HFF-Myc (cell line): ENCODE measurements around the gene BORCS6.

Experiments used
- DNase-seq: peaks from one replicate; pipeline ENCODE4 v3.0.0-alpha.2; 2011; ENCODE audit warnings: low read depth; ENCODE audit errors: extremely low read depth
- H3K4me3 ChIP-seq: replicated peaks from 2 replicates; pipeline ENCODE4 v1.5.1; 2011; ENCODE audit warnings: low read depth, mild to moderate bottlenecking, control low read depth, low read length
- TF ChIP-seq, protein P1 (sequence below): IDR thresholded peaks from 2 replicates; pipeline ENCODE4 v1.5.1; 2012; ENCODE audit warnings: mild to moderate bottlenecking, low read depth, low read length, control low read depth; ENCODE audit errors: missing control alignments

Gene BORCS6

DNA sequence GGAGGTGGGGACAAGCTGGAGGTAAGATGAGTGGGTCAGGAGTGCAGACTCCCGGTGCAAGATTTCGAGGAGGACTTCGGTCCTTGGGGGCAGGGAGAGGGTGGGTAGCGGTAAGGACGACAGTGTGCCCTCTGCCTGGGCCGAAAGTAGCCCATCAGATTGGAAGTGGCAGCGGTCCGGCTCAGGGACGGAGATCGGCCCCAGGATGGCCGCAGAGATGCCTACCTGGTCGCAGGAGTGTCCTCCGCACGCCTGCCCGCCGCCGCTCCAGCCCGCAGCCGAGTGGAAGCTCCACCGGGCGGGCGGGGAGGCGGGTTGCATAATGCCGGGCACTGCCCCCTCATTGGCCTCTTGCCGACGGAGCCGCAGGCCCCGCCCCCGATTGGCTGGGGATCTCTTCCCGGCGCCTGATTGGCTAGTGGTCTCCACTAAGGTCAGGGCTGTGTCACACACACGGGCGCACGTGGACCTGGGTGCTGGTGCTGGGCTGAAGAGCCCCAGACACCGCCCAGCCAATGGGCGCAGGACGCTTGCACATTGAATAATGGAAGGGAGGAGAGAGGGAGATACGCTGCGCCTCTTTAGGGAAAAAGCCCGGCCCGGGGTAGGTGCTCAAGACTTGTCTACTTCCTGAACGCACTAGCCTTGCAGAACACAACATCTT lies 37.7 kb downstream of the BORCS6 start, which contains the start of gene PER1:
TSS of gene PER1 (minus strand) at position 293 of the 664 bp plus-strand sequence. CDS start 1,698 bp downstream, outside the sequence.
- peak; percentile 82 for DNase-seq
- H3K4me3 ChIP-seq: peak within 1 kb of the TSS; percentile 82
- TF ChIP-seq, protein P1, sequence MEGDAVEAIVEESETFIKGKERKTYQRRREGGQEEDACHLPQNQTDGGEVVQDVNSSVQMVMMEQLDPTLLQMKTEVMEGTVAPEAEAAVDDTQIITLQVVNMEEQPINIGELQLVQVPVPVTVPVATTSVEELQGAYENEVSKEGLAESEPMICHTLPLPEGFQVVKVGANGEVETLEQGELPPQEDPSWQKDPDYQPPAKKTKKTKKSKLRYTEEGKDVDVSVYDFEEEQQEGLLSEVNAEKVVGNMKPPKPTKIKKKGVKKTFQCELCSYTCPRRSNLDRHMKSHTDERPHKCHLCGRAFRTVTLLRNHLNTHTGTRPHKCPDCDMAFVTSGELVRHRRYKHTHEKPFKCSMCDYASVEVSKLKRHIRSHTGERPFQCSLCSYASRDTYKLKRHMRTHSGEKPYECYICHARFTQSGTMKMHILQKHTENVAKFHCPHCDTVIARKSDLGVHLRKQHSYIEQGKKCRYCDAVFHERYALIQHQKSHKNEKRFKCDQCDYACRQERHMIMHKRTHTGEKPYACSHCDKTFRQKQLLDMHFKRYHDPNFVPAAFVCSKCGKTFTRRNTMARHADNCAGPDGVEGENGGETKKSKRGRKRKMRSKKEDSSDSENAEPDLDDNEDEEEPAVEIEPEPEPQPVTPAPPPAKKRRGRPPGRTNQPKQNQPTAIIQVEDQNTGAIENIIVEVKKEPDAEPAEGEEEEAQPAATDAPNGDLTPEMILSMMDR: no peak

DNA sequence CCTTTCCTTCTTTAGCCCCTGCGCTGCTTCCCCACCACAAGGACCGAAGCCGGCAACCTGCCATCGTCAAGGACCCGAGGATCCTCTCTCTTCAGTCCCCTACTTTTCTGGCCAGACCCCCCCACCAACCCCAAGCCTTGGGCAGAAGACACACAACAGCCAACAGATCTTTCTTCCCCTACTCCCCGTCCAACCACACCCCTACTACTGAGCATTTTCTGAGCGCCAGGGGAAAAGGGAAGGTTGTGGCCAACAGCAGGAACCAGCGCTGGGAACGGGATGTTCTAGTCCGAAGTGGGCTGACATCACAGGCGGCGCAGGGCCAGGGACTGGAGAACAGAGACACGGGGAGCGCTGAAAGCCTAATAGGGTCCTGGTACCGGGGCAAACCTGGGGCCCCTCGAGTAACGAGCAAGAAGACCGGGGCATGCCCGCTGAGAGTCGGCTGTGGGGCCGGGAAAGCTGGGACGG lies 38.3 kb downstream of the BORCS6 start:
- TF ChIP-seq, protein P1: no peak
- DNase-seq: no peak
- H3K4me3 ChIP-seq: peak overlapping the region; percentile 82

DNA sequence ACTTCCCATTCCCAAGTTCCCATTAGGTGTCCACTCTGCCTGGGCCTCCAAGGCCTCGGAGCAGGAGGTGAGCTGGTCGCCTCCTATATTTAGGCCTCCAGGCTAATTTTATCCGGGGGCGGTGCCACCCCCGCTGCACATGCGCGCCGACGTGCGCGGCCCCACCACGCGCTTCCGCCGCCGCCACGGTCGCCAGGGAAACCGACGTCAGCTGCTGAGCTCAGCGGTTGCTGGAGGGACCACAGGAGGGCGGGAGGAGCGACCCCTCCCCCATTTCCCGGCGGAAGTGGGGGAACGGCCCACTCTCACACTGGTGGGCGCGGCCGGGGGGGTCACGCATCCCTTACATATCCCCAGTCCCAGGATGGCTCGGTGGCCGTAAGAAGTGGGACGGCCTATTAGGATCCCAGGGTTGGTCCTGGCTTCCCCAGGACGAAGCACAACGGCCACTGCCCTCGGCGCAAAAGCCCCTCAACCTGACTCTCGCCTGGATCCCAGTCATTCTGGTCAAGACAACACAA lies 38.8 kb downstream of the BORCS6 start:
- no peak for DNase-seq
- peak overlapping the region; percentile 82 for H3K4me3 ChIP-seq
- TF ChIP-seq, protein P1: no peak

DNA sequence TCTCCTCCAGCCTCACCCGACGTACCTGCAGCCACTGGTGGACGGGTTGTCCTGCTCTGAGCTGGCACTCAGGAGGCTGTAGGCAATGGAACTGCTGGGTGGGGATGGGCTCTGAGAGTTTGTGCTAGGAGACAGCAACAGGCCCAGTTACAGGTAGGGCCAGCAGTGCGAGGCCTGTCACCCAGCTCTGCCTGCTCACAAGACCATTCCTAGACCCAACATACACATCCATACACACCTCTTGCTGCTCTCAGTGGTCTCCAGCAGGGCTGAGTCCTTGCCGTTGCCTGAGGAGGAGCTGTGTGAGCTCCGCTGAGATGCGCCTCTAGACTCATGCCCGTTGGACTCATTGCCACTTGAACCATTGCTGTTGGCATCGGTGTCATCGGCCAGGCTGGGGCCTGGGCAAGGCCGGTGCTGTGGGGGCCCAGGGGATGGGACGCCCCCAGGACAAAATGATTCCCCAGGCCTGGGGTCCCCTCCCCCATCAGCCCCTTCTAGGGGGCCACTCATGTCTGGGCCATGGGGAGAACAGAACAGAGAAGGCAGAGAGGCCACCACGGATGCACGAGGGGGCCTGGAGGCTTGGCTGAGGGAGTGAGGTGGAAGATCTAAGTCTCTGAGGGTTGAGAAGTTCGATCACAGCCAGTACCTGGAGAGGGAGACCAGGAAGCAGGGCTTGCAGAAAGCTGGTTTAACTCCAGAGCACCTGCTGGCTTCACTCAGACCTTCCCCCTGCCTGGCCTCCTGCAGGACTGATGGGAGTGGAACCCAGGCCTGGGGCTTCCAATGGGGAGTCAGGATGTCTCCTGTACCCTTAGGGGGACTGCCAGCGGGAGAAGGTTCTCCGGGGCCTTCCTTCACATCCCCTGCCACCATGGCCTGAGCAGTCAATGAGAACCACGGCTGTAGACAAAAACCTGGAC lies 39.5 kb downstream of the BORCS6 start:
- TF ChIP-seq, protein P1: no peak
- no peak for DNase-seq
- H3K4me3 ChIP-seq: peak overlapping the region; percentile 82

DNA sequence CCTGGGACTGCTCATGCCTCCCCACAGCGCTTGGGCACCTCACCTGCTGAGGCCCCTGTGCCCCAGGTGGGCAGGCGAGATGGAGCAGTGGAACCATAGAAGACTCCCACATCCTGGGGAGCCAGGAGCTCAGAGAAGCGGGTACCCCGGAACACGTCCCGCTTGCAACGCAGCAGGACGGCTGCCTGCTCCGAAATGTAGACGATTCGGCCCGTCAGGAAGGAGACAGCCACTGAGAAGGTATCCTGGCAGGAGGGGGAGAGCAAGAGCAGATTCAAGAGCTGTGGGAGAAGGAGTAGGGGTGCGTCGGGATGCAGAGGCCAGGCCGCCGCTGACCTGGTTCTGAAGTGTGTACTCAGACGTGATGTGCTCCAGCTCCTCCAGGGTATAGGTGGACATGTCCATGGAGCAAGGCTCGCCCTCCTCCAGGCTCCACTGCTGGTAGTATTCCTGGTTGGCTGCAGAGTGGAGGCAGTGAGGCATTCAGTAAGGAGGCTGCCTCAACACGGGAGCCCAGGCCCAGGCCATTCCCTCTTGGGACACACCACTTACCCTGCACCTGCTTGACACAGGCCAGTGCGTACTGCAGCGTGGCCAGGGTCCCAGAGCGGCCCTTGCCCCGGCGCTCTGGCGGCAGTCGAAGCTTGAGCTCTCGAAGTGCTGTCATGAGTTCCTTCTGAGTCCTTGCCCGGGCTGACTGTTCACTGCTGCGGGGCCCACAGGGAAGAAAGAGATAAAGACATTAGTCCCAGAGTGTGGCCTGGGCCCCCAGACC lies 40.4 kb downstream of the BORCS6 start:
- no peak overlapping the region for H3K4me3 ChIP-seq
- TF ChIP-seq, protein P1: no peak
- DNase-seq: no peak

DNA sequence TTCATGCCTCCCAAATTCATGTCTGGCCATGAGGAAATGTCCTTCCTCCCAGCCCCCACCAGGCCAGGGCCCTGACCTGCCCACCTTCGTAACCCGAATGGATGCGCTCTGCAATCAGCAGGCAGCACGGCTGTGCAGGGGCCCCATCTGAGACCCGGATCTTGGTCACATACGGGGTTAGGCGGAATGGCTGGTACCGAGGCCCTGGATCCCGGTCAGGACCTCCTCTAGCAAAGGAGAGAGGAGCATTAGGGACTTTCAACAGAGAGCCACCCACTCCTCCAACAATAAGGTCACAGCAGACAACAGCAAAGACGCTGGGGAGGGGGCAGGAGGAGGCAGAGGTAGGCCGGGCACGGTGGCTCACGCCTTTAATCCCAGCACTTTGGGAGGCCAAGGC lies 41.4 kb downstream of the BORCS6 start:
- no peak for DNase-seq
- H3K4me3 ChIP-seq: no peak overlapping the region
- TF ChIP-seq, protein P1: no peak
